Thoracic aorta endothelial cell (primary cell): ENCODE data around the gene CALR. TPM values are rescaled to one million over a fixed set of nuclear protein-coding genes. Genes with fewer than 3 reads are reported as not detected.

Experiments
- small RNA-seq: library from RNA; depleted of rRNA; stranded (forward); fragments of <200 nt; gene quantifications from one replicate; pipeline ENCODE3, GENCODE V24; 2012
- total RNA-seq: library from RNA; depleted of rRNA; stranded (reverse); fragments of >200 nt; gene quantifications from 2 replicates; pipeline ENCODE4 v1.2.3, GENCODE V29; 2012

Gene CALR
- total RNA-seq = 1,763 and 1,853 TPM in 2 replicates

GRCh38 chr19:12937927-12938778 lies at the start of gene CALR:
Gene CALR, plus strand, starts transcription at chr19:12938609. Its CDS starts 71 bp downstream, at chr19:12938680.

GRCh38 chr19:12890787-12891552 lies 47.4 kb upstream of the CALR start, which contains the start of gene GCDH:
Gene GCDH, plus strand, starts transcription at chr19:12891160. Its CDS starts 145 bp downstream, at chr19:12891305.

GRCh38 chr19:12933287-12934072 lies 4.9 kb upstream of the CALR start, which contains the start of gene FARSA:
Gene FARSA, minus strand, starts transcription at chr19:12933711. Its CDS starts 15 bp downstream, at chr19:12933696.

DNA sequence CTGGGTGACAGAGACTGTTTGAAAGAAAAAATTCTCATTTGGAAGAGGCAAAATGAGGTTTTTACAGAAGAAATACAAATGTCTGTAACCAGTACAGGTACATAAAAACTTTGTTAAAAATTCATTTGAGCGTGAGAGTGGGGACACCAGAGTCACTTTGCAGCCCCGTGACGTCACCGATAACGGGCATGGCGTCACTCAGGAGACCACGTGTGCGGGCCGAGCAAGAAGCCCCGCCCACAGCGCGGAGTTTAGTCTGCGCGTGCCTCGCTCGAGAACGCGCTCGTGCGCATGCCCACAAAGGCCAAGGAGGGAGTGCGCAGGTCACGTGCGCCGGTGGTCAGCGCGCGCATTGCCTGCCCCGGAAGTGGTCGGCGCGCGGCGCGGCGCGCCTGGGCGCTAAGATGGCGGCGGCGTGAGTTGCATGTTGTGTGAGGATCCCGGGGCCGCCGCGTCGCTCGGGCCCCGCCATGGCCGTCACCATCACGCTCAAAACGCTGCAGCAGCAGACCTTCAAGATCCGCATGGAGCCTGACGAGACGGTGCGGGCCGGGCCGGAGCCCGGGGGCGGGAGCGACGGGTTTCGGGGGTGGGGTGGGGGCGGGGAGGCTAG lies 7.2 kb downstream of the CALR start, which contains the start of gene RAD23A:
Gene RAD23A (plus strand): TSS at position 384 of the 613 bp plus-strand sequence. CDS start 87 bp downstream, at position 471.

GRCh38 chr19:12956446-12957388 lies 18.3 kb downstream of the CALR start, which contains the start of gene GADD45GIP1:
Gene GADD45GIP1, minus strand, starts transcription at chr19:12957223. Its CDS starts 11 bp downstream, at chr19:12957212.

GRCh38 chr19:12969292-12969988 lies 31.0 kb downstream of the CALR start, which contains the start of gene DAND5:
Gene DAND5, plus strand, starts transcription at chr19:12969576. Its CDS starts 85 bp downstream, at chr19:12969661.

Small RNAs within 50 kb of the gene (small RNA-seq; reads per million reads assigned to genes)
- gene MIR5695 = not detected
- gene MIR6515 = 0.98 reads per million, percentile 18 among the genes with 10 or more reads in this experiment

Other genes with a start within 250 kb of the CALR start
- 11.3 and 12.9 TPM in 2 replicates for gene FBXW9, start 242.0 kb upstream of the CALR start, total RNA-seq
- gene TNPO2, start 214.7 kb upstream of the CALR start, total RNA-seq = 37.1 and 43.5 TPM in 2 replicates
- 139 and 174 TPM in 2 replicates for gene TRIR, start 203.9 kb upstream of the CALR start, total RNA-seq
- gene GET3, start 201.1 kb upstream of the CALR start, total RNA-seq = 70.3 and 81.7 TPM in 2 replicates
- not detected in 2 replicates for gene BEST2, start 186.8 kb upstream of the CALR start, total RNA-seq
- gene HOOK2, start 163.1 kb upstream of the CALR start, total RNA-seq = 8.4 and 8.8 TPM in 2 replicates
- 36.0 and 37.8 TPM in 2 replicates for gene JUNB, start 147.1 kb upstream of the CALR start, total RNA-seq
- gene PRDX2, start 136.8 kb upstream of the CALR start, total RNA-seq = 192 and 196 TPM in 2 replicates
- gene THSD8, start 136.5 kb upstream of the CALR start, total RNA-seq = 0.53 TPM in 1 of 2 replicates, not detected in the other
- 30.5 and 31.0 TPM in 2 replicates for gene RNASEH2A, start 132.0 kb upstream of the CALR start, total RNA-seq
- not detected in 2 replicates for gene RTBDN, start 104.0 kb upstream of the CALR start, total RNA-seq
- 0.22 and 0.53 TPM in 2 replicates for gene MAST1, start 100.1 kb upstream of the CALR start, total RNA-seq
- 12.1 and 20.0 TPM in 2 replicates for gene DNASE2, start 57.2 kb upstream of the CALR start, total RNA-seq
- not detected in 2 replicates for gene KLF1, start 51.4 kb upstream of the CALR start, total RNA-seq
- 29.9 and 38.1 TPM in 2 replicates for gene GCDH, start 47.4 kb upstream of the CALR start, total RNA-seq
- gene SYCE2, start 19.3 kb upstream of the CALR start, total RNA-seq = 0.07 TPM in 1 of 2 replicates, not detected in the other
- 61.8 and 67.1 TPM in 2 replicates for gene FARSA, start 4.9 kb upstream of the CALR start, total RNA-seq
- 80.7 and 103 TPM in 2 replicates for gene RAD23A, start 7.3 kb downstream of the CALR start, total RNA-seq
- gene GADD45GIP1, start 18.6 kb downstream of the CALR start, total RNA-seq = 30.1 and 32.4 TPM in 2 replicates
- gene DAND5, start 31.0 kb downstream of the CALR start, total RNA-seq = not detected in 2 replicates
- gene NFIX, start 56.9 kb downstream of the CALR start, total RNA-seq = 34.7 and 36.3 TPM in 2 replicates
- gene LYL1, start 164.2 kb downstream of the CALR start, total RNA-seq = 50.1 and 52.8 TPM in 2 replicates
- 35.6 and 36.4 TPM in 2 replicates for gene TRMT1, start 178.1 kb downstream of the CALR start, total RNA-seq
- 66.6 and 89.4 TPM in 2 replicates for gene NACC1, start 179.7 kb downstream of the CALR start, total RNA-seq
- gene STX10, start 211.8 kb downstream of the CALR start, total RNA-seq = 67.8 and 70.6 TPM in 2 replicates
- 36.2 and 45.2 TPM in 2 replicates for gene IER2, start 211.8 kb downstream of the CALR start, total RNA-seq